SU-DHL-6 (cell line): ENCODE results near the gene URB2.

Experiments
- EZH2phosphoT487 ChIP-seq: fragments of 200-600 bp; sonication (generic), shearing (Covaris generic); conservative IDR thresholded peaks from 2 replicates; pipeline ENCODE4 v1.6.1; 2018; ENCODE audit warnings: mild to moderate bottlenecking, antibody characterized with exemption, low read length, moderate library complexity, mixed read lengths
- TF ChIP-seq, protein P1 (sequence below): fragments of 200-600 bp; sonication (generic); IDR thresholded peaks from one replicate; pipeline ENCODE4 v1.5.1; 2017; ENCODE audit warnings: antibody characterized with exemption, mild to moderate bottlenecking, low read length, moderate library complexity; ENCODE audit not compliant: insufficient read depth, poor library complexity, severe bottlenecking

DNA sequence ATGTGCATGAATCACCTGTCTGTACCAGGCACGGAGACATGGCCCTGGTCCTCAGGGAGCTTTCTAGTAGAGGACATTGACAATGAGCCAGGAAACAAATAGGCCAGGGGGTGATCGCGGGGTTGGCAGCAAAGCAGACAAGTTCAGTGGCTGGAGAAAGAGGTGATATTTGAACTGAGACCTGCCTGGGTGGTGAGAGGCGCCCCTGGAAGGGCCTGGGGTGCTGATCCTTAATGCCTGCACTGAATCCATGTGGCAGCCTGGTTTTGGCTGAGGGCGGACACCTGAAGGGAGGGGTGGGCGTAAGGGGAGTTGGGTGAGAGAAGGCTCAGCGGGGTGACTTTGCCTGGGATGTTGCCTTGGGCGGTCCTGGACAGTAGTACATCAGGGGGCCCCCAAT, 35.9 kb downstream of the URB2 start:
- TF ChIP-seq, protein P1, sequence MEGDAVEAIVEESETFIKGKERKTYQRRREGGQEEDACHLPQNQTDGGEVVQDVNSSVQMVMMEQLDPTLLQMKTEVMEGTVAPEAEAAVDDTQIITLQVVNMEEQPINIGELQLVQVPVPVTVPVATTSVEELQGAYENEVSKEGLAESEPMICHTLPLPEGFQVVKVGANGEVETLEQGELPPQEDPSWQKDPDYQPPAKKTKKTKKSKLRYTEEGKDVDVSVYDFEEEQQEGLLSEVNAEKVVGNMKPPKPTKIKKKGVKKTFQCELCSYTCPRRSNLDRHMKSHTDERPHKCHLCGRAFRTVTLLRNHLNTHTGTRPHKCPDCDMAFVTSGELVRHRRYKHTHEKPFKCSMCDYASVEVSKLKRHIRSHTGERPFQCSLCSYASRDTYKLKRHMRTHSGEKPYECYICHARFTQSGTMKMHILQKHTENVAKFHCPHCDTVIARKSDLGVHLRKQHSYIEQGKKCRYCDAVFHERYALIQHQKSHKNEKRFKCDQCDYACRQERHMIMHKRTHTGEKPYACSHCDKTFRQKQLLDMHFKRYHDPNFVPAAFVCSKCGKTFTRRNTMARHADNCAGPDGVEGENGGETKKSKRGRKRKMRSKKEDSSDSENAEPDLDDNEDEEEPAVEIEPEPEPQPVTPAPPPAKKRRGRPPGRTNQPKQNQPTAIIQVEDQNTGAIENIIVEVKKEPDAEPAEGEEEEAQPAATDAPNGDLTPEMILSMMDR = no peak
- TF ChIP-seq EZH2phosphoT487 = no peak
